GM21529 (cell line): ENCODE results near the gene ANXA8.
"Not testable (repeated sequence)": the region's sequence is repeated elsewhere in the genome, so short reads cannot be mapped to it uniquely, and the experiment has no call there.

Source experiments
- ATAC-seq: cut with Tn5 transposase; IDR thresholded peaks from one replicate; pipeline ENCODE4 v1.9.1; 2021; ENCODE audit not compliant: unreplicated experiment

ANXA8 gene

DNA sequence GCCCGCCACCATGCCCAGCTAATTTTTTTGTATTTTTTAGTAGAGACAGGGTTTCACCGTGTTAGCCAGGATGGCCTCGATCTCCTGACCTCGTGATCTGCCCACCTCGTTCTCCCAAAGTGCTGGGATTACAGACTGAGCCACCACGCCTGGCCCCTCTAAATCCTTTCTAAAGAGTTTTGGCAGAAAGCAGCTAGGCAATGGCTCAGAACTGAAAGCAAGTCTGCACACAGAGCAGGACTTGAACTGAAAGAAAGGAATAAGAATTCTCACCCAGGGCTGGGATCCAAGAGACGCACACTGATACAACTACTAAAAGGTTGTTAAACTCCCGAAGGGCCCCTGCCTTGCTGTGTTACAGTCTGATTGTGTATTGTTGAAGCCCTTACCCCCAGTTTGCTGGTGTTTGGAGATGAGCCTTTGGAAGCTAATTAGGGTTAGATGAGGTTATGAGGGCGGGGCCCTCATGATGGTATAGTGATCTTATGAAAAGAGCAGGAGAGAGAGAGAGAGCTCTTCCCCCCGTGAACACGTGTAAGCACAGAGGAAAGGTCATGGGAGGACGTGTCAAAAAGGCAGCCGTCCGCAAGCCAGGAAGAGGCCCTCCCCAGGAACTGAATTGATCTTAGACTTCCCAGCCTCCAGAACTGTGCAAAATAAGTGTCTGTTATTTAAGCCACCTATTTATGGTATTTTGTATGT lies 18.5 kb downstream of the ANXA8 start:
- not testable (repeated sequence) for ATAC-seq

DNA sequence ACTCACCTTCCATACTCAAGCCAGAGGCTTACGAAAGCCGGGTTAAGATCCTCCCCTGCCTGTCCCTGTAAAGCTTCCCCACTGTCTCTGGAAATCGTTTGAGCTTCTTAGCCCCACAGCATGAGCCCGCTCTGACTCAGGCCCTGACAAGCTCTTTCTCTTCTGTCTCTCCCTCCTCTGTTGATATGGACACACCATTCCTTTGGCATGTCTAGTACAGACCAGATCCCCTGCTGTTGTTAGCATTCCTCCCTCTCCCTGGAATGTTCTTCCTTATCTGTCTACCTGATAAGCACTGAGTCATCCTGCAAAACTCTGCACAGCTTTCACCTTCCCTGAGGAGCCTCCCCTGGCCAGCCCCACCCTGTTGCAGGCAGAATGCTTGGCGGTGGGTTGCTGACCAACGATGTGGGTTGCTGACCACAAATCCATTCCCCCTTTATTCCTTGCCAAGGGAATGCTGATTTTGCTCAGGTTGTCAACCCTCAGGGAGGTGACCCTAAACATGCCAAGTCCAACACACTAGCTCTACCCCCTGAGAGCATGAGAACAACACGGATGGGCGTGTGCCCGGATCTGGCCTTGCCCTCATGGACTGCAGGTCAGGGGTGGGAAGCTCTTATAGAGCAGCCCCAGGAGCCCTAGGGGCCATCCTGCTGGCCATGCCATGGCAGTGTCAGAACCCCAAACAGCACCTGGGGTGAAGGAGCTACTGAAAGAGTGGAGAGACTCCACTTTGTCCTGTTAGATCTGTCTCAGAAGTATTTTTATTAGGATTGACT lies 21.1 kb downstream of the ANXA8 start:
- not testable (repeated sequence) for ATAC-seq

DNA sequence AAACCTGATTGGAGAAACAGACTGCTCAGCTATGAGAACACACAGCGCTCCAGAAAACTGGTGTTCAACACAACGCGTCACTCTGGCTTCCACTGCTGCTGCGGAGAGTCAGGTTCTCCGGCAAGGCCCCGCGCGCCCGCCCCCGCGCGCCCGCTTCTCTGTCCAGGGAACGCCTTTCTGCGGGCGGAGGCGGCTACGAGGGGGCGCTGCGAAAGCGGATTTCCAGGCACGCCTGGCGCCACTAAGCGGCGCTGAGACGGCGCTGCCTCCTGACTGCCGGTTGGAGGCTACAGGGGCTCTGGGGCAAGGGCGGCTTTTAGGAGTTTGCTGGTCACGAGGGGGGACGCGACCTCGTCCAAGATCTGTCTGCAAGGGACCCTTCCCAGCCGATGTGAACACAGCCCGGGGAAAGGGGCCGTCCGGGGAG lies 22.6 kb downstream of the ANXA8 start:
- ATAC-seq = peak; percentile 59

DNA sequence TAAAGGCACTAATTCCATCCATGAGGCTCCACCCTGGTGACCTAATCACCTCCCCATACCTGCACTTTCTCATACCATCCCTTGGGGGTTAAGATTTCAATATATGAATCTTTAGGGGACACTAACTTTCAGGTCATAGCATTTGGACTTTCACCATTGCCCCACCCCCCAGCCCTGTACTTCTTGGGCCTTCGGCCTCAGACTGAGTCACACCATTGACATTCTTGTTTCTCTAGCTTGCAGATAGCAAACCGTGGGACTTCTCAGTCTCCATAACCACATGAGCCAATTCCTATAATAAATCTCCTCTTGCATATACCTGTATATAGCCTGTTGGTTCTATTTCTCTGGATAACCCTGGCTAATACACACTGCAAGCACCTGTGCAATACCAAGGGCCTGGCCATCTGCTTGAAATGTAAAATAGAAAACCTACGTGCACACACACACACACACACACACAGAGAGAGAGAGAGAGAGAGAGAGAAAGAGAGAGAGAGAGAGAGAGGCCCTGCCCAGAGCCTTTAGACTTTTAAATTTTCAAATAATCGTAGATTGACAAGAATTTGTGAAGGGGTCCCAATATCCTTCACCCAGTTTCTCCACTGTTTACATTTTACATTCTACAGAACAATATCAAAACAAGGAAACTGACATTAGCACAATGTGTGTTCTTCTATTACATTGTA lies 25.3 kb downstream of the ANXA8 start:
- ATAC-seq = no peak

DNA sequence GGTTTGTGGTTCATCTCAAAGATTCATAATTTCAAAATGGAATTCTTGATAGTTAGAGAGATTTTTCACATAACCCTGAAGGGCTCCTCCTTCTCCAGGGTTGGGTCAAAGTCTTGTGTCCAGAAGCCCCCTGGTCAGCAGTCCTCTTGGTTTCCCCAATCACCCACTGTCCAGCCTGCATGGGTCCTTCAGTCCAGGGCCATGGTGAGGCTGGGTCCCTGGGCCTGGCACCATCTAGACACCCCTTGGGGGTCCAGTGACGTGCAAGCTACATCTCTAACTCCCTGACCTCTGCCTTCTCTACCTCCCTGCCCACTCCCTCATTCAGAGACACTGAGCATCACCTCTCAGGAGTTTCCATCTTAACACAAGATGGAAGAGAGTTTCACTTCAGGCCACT lies 26.1 kb downstream of the ANXA8 start:
- ATAC-seq = no peak

DNA sequence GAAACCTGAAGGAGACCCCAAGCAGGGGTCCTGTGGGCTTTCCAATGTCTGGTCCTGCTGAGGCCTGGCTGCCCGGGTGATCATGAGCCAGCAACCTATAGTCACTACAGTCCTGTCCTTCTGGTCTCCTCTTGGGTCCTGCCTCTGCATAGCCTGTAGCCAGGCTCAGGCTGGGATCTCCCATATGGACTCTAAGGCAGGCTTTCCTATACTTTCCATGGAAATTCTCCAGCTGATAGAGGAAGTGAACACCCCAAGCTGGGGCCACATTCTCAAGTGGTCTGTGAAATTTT lies 26.4 kb downstream of the ANXA8 start:
- no peak for ATAC-seq

DNA sequence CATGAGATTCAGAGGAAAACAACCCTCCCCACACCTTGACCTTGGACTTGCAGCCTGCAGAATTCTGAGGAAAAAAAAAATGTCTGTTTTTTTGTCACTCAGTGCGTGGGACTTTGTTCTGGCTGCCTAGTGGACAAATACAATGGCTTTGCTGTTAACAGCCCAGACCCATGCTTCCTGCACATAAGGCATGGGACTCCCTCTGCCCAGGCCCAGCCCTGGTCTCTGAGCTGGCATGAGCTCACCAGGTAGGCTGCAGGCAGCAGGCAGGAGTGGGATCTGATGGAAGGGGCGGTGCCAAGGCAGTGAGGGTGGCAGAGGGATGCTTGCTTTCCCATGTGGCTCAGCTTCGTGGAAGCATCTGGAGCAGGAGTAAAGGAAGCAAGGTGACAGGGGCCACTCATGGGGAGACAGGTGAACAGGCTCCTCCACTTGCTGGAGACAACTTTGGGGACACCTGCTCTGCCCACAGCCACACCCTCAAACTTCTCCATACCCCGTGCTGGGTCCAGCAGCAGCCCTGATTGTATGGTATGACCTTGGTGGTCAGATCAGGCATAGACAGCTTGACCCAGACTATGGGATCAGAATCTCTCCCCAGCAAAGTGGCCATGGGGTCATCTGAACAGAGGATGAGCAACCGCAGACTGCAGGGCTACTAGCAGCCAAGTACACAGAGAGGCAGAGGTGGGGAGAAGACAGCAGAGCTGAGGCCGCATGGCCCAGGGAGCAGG lies 27.0 kb downstream of the ANXA8 start:
- no peak for ATAC-seq

DNA sequence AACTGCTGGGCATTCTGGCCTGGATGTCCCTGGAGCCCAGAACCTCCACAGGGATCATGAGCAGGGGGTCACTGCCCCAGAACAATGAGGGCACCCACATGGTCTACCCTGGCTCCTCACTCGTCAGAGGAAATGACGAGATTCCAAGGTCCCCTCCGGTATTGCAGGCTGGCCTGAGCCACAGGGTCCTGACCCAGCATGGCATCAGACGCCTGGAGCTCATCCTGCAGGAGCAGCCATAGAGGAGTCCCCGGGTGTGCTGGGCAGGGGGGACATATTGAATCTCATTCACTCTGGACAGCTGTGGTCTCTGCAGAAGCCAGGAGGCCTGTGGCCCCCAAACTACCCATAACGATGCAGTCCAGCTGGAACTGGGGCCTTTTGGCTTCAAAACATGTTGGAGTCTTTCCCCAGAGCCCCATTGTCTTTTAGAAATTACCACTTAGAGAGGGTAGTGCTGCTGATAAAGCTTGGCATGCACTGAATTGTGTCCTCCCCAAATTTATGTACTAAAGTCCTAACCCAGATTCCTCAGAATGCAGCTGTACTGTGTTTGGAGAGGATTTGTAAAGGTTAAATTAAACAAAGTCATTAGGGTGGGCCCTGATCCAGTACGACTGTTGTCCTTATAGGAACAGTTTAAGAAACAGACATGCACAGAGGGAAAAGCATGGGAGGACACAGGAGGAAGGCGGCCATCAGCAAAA lies 27.7 kb downstream of the ANXA8 start:
- no peak for ATAC-seq

DNA sequence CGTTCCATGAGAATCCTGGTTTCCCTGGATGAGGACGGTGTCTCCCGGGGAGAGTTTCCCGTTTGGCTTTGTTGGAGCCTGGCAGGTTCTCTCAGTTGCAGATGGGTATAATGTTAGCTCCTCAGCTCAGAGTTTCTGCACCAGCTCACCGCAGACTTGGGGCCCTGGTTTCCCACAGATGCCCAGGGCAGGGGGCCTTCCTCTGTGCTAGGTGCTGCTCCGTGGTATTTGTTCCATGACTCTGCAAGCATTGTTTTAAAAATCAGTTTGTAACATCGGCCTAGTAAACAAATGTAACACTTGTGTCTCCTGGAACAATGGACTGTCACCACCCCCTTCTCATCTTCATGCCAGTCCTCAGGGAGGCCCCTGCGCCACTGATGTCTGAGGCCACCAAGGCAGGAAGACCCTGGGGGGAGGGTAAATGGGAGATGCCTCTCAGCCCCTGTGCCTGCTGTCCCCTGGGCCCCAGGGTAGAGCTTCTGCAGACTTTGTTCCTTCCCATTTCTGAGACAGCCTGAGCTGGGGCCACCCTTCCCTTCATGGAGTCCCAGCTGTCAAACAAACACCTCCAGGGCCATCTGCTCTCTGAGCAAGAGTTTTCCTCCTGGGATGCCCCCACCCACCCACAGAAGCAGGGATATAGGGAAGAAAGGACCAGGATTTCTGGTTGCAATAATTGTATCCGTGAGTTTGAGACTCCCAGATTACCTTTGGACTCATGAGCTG lies 28.4 kb downstream of the ANXA8 start:
- not testable (repeated sequence) for ATAC-seq

DNA sequence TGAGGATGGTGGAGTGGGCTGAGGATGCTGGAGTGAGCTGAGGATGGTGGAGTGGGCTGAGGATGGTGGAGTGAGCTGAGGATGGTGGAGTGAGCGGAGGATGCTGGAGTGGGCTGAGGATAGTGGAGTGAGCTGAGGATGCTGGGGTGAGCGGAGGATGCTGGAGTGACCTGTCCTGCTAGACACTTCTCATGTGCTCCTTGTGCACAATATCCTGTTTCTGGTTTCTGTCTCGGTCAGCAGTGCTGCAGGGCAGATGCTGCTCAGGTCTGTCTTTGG lies 29.2 kb downstream of the ANXA8 start:
- ATAC-seq = no peak

DNA sequence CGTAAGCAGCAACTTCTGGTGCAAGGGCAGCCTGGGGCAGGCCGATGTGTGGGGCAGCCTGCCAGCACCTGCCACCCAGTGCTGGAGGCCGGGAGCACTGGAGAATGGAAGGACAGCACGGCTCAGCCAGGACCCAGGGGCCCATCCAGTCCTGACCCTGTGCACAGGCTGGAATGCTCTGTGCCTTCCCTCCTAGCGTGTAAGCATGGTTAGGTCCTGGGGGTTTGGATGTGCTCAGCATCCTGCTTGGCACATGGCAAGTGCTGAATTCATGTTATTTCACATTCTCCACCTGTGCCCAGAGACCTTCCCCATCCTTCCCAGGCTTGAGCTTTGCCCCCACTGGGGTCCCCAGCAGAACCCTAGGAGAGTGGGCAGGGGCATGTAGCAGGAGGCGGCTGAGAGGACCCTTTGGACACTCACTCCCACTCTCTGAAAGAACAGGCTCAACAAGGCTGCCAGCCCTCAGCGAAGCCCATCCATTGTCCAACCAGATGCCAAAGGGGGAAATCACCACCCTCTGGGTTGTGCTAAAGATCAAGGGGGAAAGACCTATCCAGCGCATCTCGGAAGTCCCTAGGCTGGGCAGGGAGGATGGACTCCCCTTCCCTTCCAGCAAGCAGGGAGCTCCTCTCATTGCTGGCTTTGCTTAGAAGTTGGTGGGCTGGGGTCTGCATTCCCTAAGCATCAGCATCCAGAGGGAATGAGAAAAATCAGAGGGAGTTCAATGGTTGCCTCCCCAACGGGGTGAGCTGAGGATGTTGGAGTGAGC lies 29.7 kb downstream of the ANXA8 start:
- no peak for ATAC-seq

DNA sequence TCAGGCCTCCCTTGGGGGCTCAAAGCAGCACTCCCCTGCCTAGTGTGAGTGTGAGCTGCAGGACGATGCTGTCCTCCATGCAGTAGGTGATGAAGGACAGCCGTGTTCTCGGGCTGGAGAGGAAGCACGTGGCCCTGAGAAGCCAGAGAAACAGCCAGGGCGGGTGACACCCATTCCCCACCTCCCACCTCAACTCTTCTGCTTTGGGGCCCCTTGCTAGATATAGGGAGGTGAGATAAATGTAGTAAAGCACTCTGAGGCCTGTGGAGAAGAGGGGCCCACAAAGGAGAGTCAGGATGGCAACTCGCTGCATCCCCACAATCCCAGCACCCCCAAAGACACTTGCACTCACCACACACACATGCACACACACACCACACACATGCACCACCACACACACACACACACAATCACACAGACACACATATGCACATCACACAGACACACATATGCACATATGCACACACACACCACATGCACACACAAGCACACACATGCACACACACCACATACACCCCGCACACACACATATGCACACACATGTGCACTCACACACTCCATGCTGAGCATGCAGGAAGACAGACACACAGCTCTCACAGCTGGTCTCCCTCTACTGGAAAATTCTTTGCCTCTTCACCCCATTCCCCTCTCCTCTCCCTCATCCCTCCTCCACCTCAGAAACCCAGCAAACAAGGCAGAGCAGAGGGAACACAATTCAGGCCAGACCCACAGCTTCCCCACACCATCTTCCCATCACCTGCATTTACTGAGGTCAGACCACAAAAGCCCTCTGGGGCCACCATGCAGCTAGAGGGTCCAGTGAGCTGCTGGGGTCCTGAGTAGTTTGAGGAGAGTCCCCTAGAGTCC lies 30.5 kb downstream of the ANXA8 start:
- ATAC-seq = no peak

DNA sequence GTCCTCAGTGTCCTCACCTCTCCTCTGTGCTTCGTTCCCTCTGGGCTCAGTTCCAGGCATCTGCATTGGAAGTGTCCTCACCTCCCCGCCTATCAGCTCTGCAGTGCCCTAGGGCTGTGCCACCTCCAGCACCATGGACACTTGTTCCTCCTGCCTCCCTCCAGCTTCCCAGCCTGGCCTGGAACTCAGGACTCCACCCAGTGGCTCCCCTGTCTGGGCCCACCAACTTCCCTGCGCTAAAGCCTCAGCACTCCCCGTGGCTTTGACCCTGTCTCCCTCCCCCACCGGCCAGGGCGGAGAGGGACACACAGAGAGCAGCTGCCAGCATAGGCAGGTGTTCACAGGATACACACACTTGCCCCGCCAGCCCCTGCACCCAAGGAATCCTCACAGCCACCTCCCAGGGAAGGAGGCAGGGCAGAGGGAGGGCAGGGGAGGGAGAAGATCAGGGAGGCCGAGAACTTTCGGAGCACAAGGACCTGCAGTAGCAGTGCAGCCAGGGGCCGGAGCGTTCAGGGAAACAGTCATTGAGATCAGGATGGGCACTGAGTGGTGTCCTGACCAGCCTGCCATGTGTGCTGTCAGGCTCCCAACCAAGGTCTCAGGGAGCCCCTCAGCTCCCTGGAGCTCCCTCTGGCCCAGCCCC lies 31.3 kb downstream of the ANXA8 start:
- no peak for ATAC-seq

DNA sequence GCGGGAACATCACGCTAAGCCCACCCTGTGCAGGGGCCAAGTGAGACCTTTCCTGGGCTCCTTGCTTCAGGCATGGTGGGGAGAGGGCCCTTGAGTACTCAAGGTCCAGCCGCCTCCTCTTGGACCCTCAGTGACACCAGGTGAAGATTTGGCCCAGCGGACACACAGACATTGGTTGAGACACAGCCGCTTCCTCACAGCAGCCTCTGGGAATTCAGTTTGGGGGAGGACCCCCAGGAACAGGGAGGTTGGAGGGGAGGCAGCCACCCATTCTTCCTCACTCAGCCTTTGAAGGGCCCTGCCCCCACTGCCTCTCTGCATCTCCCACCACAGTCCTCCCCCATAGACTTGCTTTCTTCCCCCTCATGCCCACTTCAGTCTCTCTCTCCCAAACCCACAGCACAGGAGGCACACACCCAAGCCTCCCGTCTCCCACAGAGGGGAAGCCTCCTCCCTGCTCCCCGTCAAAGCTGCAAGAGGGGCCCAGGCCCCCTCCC lies 31.9 kb downstream of the ANXA8 start:
- ATAC-seq = no peak

DNA sequence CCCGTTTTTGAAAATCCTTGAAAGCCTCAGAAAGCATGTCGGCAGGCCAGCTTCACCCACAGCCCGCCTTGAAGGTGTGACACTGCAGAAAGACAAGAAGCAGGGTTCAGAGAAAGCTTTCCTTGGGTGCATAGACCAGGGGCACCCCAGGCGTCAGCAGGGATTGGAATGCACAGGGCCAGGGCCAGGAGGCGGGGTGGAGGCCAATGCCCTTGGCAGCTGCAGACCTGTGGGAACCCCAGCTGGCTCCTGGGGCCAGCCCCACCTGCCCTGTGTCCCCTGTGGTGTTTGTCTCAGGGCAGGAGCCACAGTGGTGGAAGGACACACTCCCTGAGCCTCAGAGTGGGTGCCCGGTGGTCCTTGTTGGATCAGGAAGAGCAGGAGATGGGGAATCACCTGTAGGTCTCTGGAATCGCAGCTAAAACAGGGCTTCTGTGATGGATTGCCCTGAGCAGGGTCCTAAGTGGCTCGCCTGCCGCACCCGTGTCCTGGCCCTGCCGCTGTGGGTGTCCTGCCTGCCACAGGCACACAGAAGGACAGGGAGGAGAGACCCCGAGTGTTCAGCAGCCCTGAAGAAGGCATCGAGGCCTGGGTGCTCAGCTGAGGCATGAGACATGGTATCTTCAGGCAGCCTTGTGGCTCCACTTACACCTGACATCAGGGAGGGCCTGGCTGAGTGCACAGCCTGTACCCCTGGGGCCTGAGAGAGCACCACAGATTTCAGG lies 32.5 kb downstream of the ANXA8 start:
- ATAC-seq = no peak

DNA sequence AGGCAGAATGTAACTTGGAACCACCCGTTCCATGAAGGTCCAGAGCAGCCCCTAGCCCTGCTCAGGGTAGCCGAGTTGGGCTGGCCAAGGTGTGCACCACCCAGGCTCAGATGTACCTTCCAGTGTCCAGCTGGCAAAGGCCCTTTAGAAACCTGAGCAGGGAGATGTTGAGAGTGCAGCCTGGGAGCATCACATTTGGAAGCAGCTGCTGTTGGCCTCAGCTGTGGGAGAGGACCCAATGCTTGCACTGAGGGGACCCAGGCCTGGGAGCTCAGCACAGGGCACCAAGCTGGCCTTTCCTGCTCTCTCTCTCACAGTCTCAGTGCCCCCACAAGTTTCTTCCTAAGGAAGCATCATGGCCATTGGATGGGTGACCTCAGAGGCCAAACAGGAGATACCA lies 33.5 kb downstream of the ANXA8 start:
- ATAC-seq = no peak

DNA sequence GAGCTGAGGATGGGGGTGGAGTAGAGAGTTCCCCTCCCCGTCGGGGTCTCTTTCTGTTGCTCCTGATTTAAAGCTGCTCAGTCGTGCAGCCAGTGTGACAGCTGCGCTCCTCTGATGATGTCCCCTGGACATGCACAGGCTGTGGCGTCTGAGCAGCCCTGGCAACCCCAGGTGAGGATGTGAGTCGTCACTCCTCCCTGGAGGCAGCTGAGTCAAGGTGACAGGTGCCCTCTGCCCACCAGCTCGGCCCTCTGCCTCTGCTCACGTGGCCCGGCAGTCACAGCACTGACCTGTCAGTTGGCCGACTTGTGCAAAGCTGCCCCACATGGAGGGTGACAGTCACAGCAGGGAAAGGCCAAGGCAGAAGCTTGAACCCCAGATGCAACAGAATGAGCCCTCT lies 33.9 kb downstream of the ANXA8 start:
- no peak for ATAC-seq
